Upper lobe of left lung (tissue), 6 donors: ENCODE results near the gene CUTA. TPM values are rescaled to one million over a fixed set of nuclear protein-coding genes. Genes with fewer than 3 reads are reported as not detected.

Experiments used
- ATAC-seq, 2 donors: fragments of 200-7000 bp; cut with Tn5 transposase; one replicate each; pipeline ENCODE4 v1.9.1; 2022; ENCODE audit warnings: mild to moderate bottlenecking in 2 of 2, moderate library complexity in 2 of 2; ENCODE audit not compliant: low FRiP score in 2 of 2
- DNase-seq, 2 donors: peaks; one replicate each; pipeline ENCODE4 v3.0.0-alpha.2; 2019 to 2020
- H3K27ac ChIP-seq, 4 donors: fragments of 200-600 bp; sonication (generic); one replicate each; pipeline ENCODE4 v1.5.1; 2016 to 2019
- H3K27me3 ChIP-seq, 4 donors: fragments of 200-600 bp; sonication (generic); one replicate each; pipeline ENCODE4 v1.5.1; 2017 to 2019
- H3K36me3 ChIP-seq, 4 donors: fragments of 200-600 bp; sonication (generic); one replicate each; pipeline ENCODE4 v1.5.1; 2016 to 2019
- H3K4me1 ChIP-seq, 4 donors: fragments of 200-600 bp; sonication (generic); one replicate each; pipeline ENCODE4 v1.5.1; 2018 to 2019
- H3K4me3 ChIP-seq, 4 donors: fragments of 200-600 bp; sonication (generic); one replicate each; pipeline ENCODE4 v1.5.1; 2017 to 2019; ENCODE audit warnings: mild to moderate bottlenecking in 2 of 4, moderate library complexity in 1 of 4
- H3K9me3 ChIP-seq, 4 donors: fragments of 200-600 bp; sonication (generic); one replicate each; pipeline ENCODE4 v1.5.1; 2018 to 2019
- CTCF ChIP-seq, 6 experiments: fragments of 450-650 bp in 4 of 6; fragments of 200-600 bp in 2 of 6; sonication (generic) in 2 of 6; IDR thresholded peaks; one replicate each; pipeline ENCODE4 v1.5.1; 2016 to 2019; ENCODE audit warnings: antibody characterized with exemption in 6 of 6
- EP300 ChIP-seq, 4 donors: sonication (generic); formaldehyde crosslinking; IDR thresholded peaks; one replicate each; pipeline ENCODE4 v1.5.1; 2017; ENCODE audit warnings: antibody characterized with exemption in 4 of 4, control low read depth in 2 of 4
- POLR2A ChIP-seq, 4 donors: fragments of 450-650 bp; IDR thresholded peaks; one replicate each; pipeline ENCODE4 v1.5.1; 2016 to 2017; ENCODE audit warnings: antibody characterized with exemption in 4 of 4, mild to moderate bottlenecking in 2 of 4
- POLR2AphosphoS5 ChIP-seq, 2 donors: sonication (generic); formaldehyde crosslinking; IDR thresholded peaks; one replicate each; pipeline ENCODE4 v1.5.1; 2017; ENCODE audit warnings: antibody characterized with exemption in 2 of 2
- WGBS, 2 donors: methylation state at CpG; one replicate each; pipeline ENCODE4 v1.1.5; 2017 to 2018; 5-methylcytosine and 5-hydroxymethylcytosine counted together
- total RNA-seq, 6 donors: library from RNA; depleted of rRNA in 4 of 6; stranded (reverse); fragments of >200 nt in 4 of 6; gene quantifications; one replicate each; pipeline versions ENCODE4 v1.1.0 to v1.2.1, GENCODE V29; 2016 to 2021
- donor health status: DM: no; HTN: no; CAD: no; lungs with moderate emphysema.
- donor health status: DM: no; HTN: yes; CAD: no; lungs with severe emphysema.

The CUTA gene
- total RNA-seq, 6 donors from 2014 or later, result 53.4 to 171 (median 112) TPM

GRCh38 chr6:33458676-33459075, 40.8 kb upstream of the CUTA start:
- no peak for ATAC-seq
- no peak for DNase-seq
- Histone ChIP-seq H3K36me3 (peaks cover 0 to 9% (median 0%) of the 10 kb centered on the region in 4 donors), H3K4me1 (peaks cover 7 to 19% (median 8%) of the 10 kb centered on the region in 4 donors), H3K27ac (no peak overlapping the region), H3K9me3 (no peaks in the 10 kb centered on the region), H3K27me3 (no peaks in the 10 kb centered on the region), H3K4me3 (no peak overlapping the region)
- TF ChIP-seq CTCF (IDR thresholded peaks at IDR 0.05) (no peak), POLR2A (IDR thresholded peaks at IDR 0.05) (no peak), POLR2AphosphoS5 (IDR thresholded peaks at IDR 0.05) (no peak), EP300 (IDR thresholded peaks at IDR 0.05) (no peak)
- 70 to 71% methylated on average over 3 of the region's 3 CpGs for WGBS, 2 donors

GRCh38 chr6:33456156-33456555, 38.2 kb upstream of the CUTA start:
- Histone ChIP-seq H3K27ac (no peak overlapping the region), H3K9me3 (no peaks in the 10 kb centered on the region), H3K27me3 (no peaks in the 10 kb centered on the region), H3K36me3 (peaks cover 0 to 9% (median 0%) of the 10 kb centered on the region in 4 donors), H3K4me1 (peaks cover 14 to 31% (median 18%) of the 10 kb centered on the region in 4 donors), H3K4me3 (no peak overlapping the region)
- WGBS, 2 donors, result 93 to 97% methylated on average over 2 to 12 of the region's 12 CpGs
- TF ChIP-seq CTCF (IDR thresholded peaks at IDR 0.05) (no peak), POLR2A (IDR thresholded peaks at IDR 0.05) (no peak), EP300 (IDR thresholded peaks at IDR 0.05) (no peak), POLR2AphosphoS5 (IDR thresholded peaks at IDR 0.05) (no peak)
- ATAC-seq (no peak), DNase-seq (no peak)

GRCh38 chr6:33455051-33455450, 37.1 kb upstream of the CUTA start:
- Histone ChIP-seq H3K4me1 (peaks cover 15 to 31% (median 21%) of the 10 kb centered on the region in 4 donors), H3K27me3 (no peaks in the 10 kb centered on the region), H3K9me3 (no peaks in the 10 kb centered on the region), H3K27ac (peak overlapping the region in 2 of 4 donors; percentile 86 to 91), H3K4me3 (peak overlapping the region; percentile 61 to 90 (median 80)), H3K36me3 (peaks cover 0 to 9% (median 0%) of the 10 kb centered on the region in 4 donors)
- TF ChIP-seq POLR2AphosphoS5 (IDR thresholded peaks at IDR 0.05), result no peak
- TF ChIP-seq POLR2A (IDR thresholded peaks at IDR 0.05), result no peak
- TF ChIP-seq EP300 (IDR thresholded peaks at IDR 0.05), result no peak
- no peak for TF ChIP-seq CTCF (IDR thresholded peaks at IDR 0.05)
- DNase-seq (no peak), ATAC-seq (no peak)
- 52 to 53% methylated on average over 15 to 16 of the region's 16 CpGs for WGBS, 2 donors

GRCh38 chr6:33454009-33454946, 36.4 kb upstream of the CUTA start, which contains the start of gene ZBTB9:
Gene ZBTB9, plus strand, starts transcription at chr6:33454576. Its CDS starts 525 bp downstream, at chr6:33455101.
- DNase-seq, result peak; percentile 97
- peak; percentile 99 for ATAC-seq
- Histone ChIP-seq H3K27ac (peak within 1 kb of the TSS; percentile 70 to 91 (median 81)), H3K4me3 (peak within 1 kb of the TSS; percentile 74 to 90 (median 80)), H3K36me3 (peaks cover 0 to 9% (median 0%) of the 10 kb centered on the region in 4 donors), H3K27me3 (no peaks in the 10 kb centered on the region), H3K4me1 (peaks cover 17 to 31% (median 21%) of the 10 kb centered on the region in 4 donors), H3K9me3 (no peaks in the 10 kb centered on the region)
- TF ChIP-seq POLR2AphosphoS5 (IDR thresholded peaks at IDR 0.05) (peak; percentile 88 to 93), POLR2A (IDR thresholded peaks at IDR 0.05) (peak in 2 of 4 donors; percentile 62 to 93), CTCF (IDR thresholded peaks at IDR 0.05) (peak in 3 of 6 experiments; percentile 6 to 32 (median 22)), EP300 (IDR thresholded peaks at IDR 0.05) (no peak)
- WGBS, 2 donors, result 0% methylated on average over 10 to 55 of the region's 65 CpGs
